Measurements from ENCODE around the gene PDSS2.

GRCh38 chr6:107128175-107128574 is 331.2 kb downstream of the PDSS2 start:
- TF ChIP-seq CTCF (IDR thresholded peaks at IDR 0.05) (no peak), POLR2A (IDR thresholded peaks at IDR 0.05) (no peak)

Measured in suprapubic skin (tissue), 3 donors.